ENCODE measurements around the gene COL6A3.

Gene COL6A3

DNA sequence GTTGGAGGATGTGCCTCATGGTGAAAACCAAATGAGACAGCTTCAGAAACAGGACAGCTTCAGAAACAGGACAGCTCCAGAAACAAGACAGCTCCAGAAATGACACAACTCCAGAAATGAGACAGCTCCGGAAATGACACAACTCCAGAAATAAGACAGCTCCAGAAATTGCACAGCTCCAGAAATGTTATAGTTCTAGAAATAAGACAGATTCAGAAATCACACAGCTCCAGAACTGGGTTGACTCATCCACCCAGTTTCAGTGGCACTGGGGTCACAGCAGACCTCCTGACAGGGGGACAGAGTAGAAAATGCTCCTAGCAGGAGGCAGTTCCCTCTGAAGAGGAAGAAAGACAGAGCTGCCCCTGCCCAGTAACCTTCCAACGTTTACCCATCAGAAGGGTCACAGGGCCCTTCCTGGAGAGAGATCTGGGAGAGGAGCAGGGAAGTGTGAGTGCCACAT lies 26.9 kb upstream of the COL6A3 start:
- DNase-seq (ENCODE audit: low read depth in 2 of 2), result no peak

GRCh38 chr2:237438080-237438940 lies 24.3 kb upstream of the COL6A3 start:
- no peak for DNase-seq (ENCODE audit: low read depth in 2 of 2)

DNA sequence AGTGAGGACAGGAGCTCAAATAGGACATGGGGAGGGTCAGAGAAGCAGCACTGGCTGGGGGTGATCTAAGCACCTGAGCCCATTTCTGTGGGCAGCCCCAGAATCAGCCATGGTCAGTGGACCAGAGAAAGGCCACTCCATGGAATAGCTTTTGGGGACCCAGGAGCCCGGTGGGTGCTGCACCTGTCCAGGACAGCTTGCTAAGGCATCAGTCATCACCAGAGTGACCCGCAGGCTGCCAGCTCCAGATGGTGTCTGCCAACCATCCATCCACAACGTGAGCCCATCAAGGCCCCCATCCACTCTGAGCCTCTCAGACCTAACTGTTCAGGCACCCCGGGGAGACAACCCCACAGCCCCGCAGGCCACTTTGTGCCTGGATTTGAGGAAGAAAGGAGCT lies 23.6 kb upstream of the COL6A3 start:
- no peak for DNase-seq (ENCODE audit: low read depth in 2 of 2)

GRCh38 chr2:237435844-237436587 lies 22.1 kb upstream of the COL6A3 start:
- no peak for DNase-seq (ENCODE audit: low read depth in 2 of 2)

GRCh38 chr2:237434866-237435311 lies 20.9 kb upstream of the COL6A3 start:
- DNase-seq (ENCODE audit: low read depth in 2 of 2), result peak; percentile 46 to 48

DNA sequence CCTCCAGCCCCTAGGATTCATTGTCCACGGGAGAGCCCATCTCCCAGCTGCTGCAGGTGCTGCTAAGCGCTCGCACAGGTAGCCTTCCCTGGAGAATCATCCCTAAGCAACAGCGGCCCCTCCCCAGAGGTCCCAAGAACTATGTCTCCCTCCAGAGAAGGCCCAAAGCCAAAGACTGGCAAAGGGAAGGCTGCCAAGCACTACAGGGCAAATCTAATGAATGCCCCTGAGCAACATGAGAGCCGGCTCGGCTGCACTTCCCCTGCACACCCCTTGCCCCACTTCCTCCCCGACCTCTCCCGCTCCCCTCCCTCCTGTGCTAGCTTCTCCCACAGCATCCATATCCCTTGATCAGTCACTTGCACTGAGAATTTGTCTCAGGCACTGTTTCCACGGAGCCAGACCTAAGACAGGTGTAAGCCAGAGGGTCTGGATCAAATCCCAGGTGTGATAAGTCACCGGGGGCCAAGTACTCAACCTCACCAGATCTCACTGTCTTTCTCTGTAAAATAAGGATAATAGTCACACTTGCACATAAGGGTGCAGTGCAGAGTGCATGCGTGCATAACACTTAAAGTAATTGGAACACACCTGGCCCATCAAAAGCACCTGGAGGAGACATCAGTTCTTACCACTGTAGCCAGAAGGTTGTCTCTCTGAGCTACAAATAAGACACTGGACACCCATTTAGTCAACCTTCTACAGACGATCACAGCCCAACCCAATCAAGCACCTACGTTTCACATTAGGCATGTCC lies 20.1 kb upstream of the COL6A3 start:
- no peak for DNase-seq (ENCODE audit: low read depth in 2 of 2)

- DNase-seq (ENCODE audit: low read depth in 2 of 2), result peak; percentile 58 to 70
These were observed 18.6 kb upstream of the COL6A3 start for GRCh38 chr2:237432484-237433092.

GRCh38 chr2:237431837-237432236 lies 17.9 kb upstream of the COL6A3 start:
- no peak for DNase-seq (ENCODE audit: low read depth in 2 of 2)

DNA sequence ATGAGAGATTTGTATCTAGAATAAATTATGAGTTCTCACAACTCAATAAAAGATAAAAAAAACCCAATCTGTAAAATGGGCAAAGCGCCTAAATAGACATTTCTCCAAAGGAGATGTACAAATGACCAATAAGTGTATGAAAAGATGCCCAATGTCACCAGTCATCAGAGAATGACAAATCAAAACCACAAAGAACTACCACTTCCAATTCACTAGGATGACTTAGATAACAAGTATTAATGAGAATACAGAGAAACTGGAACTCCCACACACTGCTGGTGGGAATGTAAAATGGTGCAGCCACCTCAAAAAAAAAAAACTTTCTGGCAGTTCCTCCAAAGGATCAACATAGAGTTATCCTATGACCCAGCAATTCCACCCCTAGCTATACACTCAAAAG lies 17.4 kb upstream of the COL6A3 start:
- no peak for DNase-seq (ENCODE audit: low read depth in 2 of 2)

DNA sequence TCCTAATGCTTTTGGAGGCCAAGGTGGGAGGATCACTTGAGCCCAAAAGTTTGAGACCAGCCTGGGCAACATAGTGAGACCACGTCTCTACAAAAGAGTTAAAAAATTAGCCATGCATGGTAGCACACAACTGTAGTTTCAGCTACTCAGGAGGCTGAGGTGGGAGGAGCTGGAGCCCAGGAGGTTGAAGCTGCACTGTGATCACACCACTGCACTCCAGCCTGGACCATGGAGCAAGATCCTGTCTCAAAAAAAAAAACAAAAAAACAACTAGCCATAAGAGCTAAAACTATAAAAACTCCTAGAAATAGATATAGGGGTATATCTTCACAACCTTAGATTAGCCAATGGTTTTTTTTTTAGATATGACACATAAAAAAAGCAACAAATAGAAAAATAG lies 16.9 kb upstream of the COL6A3 start:
- DNase-seq (ENCODE audit: low read depth in 2 of 2), result no peak

DNA sequence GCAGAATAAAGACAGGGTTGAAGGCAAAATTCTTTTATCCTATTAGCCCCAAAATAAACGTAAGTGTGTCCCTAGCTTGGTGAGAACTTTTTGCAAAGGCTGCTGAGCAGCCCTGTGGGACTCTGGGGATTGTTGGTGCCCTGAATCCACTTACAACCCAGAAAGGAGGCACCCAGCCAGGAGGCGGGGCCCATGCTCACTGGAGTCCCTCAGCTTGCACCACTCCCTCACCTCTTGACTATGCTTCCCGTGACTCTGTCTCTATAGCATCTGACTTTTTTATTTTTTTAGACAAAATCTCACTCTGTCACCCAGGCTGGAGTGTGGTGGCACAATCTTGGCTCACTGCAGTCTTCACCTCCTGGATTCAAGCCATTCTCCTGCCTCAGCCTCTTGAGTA lies 15.8 kb upstream of the COL6A3 start:
- no peak for DNase-seq (ENCODE audit: low read depth in 2 of 2)

DNA sequence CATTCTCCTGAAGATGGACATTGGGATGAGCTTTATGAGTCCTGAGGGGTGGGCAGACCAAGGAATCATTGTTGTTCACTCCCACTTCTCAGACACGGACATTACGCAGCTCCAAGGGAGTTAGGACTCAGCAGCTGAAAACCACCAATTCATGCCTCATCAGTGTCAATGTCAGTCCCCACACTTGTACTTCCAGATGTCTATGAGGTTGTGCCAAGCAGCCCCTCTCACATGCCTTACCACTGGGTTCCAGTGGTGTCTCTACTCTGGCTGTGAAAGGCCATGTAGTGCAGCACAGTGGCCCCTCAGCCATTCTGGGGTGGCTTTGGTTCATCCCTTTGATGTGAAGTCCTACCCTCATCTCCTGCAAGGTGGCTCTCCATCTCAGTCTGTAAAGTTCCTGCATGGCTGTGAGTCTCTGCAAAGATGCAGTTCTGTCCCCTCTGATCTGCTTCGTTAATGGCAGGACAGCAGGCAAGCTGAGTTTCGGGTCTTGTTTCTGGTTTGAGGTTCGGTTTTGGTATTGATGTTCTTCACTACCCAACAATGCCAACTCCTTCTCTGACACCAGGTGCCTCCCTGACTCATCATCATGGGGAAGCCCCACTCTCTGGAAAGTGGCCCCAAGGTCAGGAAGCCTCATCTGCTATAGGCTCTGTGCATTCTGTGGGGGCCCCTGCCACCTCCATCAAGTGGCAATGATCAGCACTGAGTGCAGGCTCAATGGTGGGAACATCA lies 14.0 kb upstream of the COL6A3 start:
- DNase-seq (ENCODE audit: low read depth in 2 of 2), result no peak

GRCh38 chr2:237426517-237426916 lies 12.6 kb upstream of the COL6A3 start:
- no peak for DNase-seq (ENCODE audit: low read depth in 2 of 2)

DNA sequence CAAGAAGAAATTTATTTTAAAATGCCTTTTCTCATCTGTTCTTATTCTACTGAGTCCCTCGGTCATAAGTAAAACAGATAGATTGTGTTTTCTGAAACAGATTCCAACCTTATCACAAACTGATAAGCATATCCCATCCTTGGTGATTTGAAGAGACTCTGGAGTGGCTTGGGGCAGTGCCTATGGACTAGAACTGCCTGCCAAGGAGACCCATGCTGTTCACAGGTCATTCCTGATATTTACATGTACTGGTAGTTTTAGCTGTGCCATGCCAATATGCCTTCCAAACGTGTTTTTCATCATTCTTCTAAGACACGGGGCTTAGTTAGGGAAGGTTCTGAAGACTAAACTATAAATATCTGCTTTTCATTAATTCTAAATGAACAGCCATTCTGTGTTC lies 11.4 kb upstream of the COL6A3 start:
- DNase-seq (ENCODE audit: low read depth in 2 of 2), result no peak

DNA sequence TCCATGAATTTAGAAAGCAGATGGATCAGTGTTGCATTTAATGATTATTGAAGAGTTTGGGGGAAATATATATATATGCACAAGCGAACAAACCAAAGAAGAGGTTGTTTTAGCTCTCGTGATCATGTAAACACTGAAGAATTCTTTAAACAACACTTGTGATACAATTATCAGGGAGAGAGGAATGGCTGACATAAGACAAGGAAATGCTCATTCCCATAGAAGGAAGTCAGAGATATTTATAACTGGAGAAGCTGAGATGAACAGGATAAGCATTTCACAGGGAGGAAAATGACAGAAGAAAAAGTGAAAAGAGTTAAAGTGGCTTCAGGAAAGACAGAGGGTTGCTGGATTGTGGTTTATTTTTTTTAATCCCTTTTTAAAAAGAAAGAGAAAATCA lies 10.6 kb upstream of the COL6A3 start:
- DNase-seq (ENCODE audit: low read depth in 2 of 2), result no peak

GRCh38 chr2:237423891-237424290 lies 9.9 kb upstream of the COL6A3 start:
- DNase-seq (ENCODE audit: low read depth in 2 of 2), result no peak

GRCh38 chr2:237422309-237422708 lies 8.3 kb upstream of the COL6A3 start:
- DNase-seq (ENCODE audit: low read depth in 2 of 2), result no peak

GRCh38 chr2:237421542-237422116 lies 7.7 kb upstream of the COL6A3 start:
- DNase-seq (ENCODE audit: low read depth in 2 of 2), result peak; percentile 60 to 70

DNA sequence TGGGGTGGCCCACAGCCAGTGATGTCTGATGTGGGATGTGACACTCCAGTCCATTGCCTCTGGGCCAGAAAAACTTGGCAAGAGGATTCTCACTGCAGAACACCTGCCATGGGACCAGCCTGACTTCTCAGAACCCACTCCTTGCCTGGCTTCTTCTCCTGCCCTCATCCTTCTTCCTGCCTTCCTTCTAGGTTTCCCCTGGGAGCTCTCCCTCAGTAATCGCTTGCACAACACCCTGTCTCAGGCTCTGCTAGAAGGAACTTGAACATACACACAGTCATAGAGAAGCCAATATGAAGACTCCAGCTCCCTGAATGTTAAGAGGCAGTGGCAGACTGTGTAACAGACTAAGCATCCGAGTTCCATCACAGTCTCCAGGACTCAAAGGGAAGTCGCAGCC lies 4.3 kb upstream of the COL6A3 start:
- no peak for DNase-seq (ENCODE audit: low read depth in 2 of 2)

- DNase-seq (ENCODE audit: low read depth in 2 of 2), result no peak
These were observed 782 bp downstream of the COL6A3 start for GRCh38 chr2:237412988-237413776.

Data from stimulated activated CD8-positive, alpha-beta memory T cell treated with anti-CD3 and anti-CD28 coated beads, Interleukin-7, amount 100 ng/mL, for 1 hour (primary cell).